Measurements from ENCODE around the gene PLA2G6. TPM values are rescaled to one million over a fixed set of nuclear protein-coding genes. Genes with fewer than 3 reads are reported as not detected.

The PLA2G6 gene
- total RNA-seq, 1 experiment from 2014 or later, result 24.1 TPM

DNA sequence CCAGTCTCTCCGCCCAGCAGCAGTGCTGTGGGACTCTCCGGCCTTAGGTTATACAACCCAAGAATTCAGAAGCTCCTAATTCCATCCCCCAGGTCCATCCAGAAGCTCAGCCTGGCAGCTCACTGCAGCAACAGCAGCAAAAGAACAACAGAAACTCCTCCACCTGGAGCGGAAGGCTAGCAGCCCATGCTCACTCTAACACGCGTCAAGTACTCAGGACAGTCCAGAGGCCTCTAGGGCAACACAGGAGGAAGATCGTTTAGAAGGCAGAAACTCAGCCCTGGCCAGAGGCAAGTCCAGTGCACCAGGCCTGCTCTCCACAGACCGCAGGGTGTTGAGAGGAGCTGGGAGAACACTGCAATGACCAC is 17.1 kb downstream of the PLA2G6 start:
- Histone ChIP-seq H2BK12ac (ENCODE audit: insufficient read length, low read depth, low read length) (no peak overlapping the region), H3K23ac (ENCODE audit: insufficient read length, low read depth, low read length) (no peak overlapping the region), H4K20me1 (ENCODE audit: control insufficient read depth, insufficient read depth, insufficient read length) (no peaks in the 10 kb centered on the region), H3K4me1 (ENCODE audit: insufficient read depth, low read length) (no peaks in the 10 kb centered on the region), H4K91ac (ENCODE audit: insufficient read length, low read depth, low read length) (no peak overlapping the region), H3K27ac (ENCODE audit: insufficient read length, low read depth, low read length) (no peak overlapping the region), H3T11ph (ENCODE audit: low read length) (no peak overlapping the region), H2BK5ac (ENCODE audit: insufficient read length, low read length) (no peak overlapping the region), H3K79me2 (ENCODE audit: insufficient read depth, low read length) (no peaks in the 10 kb centered on the region), H3K79me1 (ENCODE audit: insufficient read depth, low read depth, low read length, poor library complexity, severe bottlenecking) (no peaks in the 10 kb centered on the region), H3K9me3 (ENCODE audit: control insufficient read depth, low read depth, low read length) (no peaks in the 10 kb centered on the region), H2AFZ (ENCODE audit: low read length) (no peak overlapping the region), H3K4me2 (ENCODE audit: insufficient read depth, insufficient read length, low read length) (no peak overlapping the region), H2AK5ac (ENCODE audit: insufficient read length, low read length) (no peak overlapping the region), H3K9ac (ENCODE audit: extremely low read depth, insufficient read length, low read length) (no peak overlapping the region), H2BK120ac (ENCODE audit: low read depth, low read length, poor library complexity, severe bottlenecking) (no peak overlapping the region), H3K14ac (ENCODE audit: insufficient read depth, low read length) (peak overlapping the region; percentile 10; the same call in 1 of the 2 replicates), H3K4ac (ENCODE audit: low read depth, low read length) (no peak overlapping the region), H3K18ac (ENCODE audit: insufficient read length, low read depth, low read length) (no peak overlapping the region), H3K27me3 (ENCODE audit: insufficient read depth, low read length) (no peaks in the 10 kb centered on the region), H4K5ac (ENCODE audit: insufficient read length, low read depth, low read length) (no peak overlapping the region), H2BK20ac (ENCODE audit: low read depth, low read length, poor library complexity, severe bottlenecking) (no peak overlapping the region), H4K8ac (replicated peaks; ENCODE audit: insufficient read length, low read depth, low read length) (no peak overlapping the region), H3K56ac (ENCODE audit: insufficient read length, low read depth, low read length) (no peak overlapping the region), H3K23me2 (ENCODE audit: insufficient read length, low read depth, low read length, poor library complexity, severe bottlenecking) (no peaks in the 10 kb centered on the region), H2BK15ac (ENCODE audit: low read depth, low read length) (no peak overlapping the region)
- Mint-ChIP-seq H3K9me3 (no peaks in the 10 kb centered on the region), H3K36me3 (ENCODE audit: insufficient read depth in 1 of 3, low read depth in 3 of 3) (peaks cover 15 to 36% (median 24%) of the 10 kb centered on the region in 3 experiments; a peak in 6 of 7 replicates), H3K4me3 (no peak overlapping the region), H3K4me1 (0 out of 4 replicates have a peak, but pooled peaks cover 2 to 3% of the 10 kb centered on the region in 2 experiments), H3K27ac (peak overlapping the region in 1 of 3 experiments; percentile 84; a peak in 1 of 7 replicates), H3K27me3 (ENCODE audit: low read depth) (no peaks in the 10 kb centered on the region)
- no peak for DNase-seq
- WGBS (ENCODE audit: extremely low coverage, insufficient read length, low lambda C conversion rate), result no CpG with 5 or more reads among the region's 7 CpGs
- TF ChIP-seq CTCF (conservative IDR thresholded peaks at IDR 0.05), result no peak

All from H9 (cell line).